Measurements from ENCODE around the gene PLXNA4.

Gene PLXNA4

GRCh38 chr7:132466367-132466766 lies 109.9 kb downstream of the PLXNA4 start:
- ChIA-PET POLR2A (no interaction called here), CTCF (no interaction called here)
- no peak overlapping the region for H3K4me3 ChIP-seq (ENCODE audit: low read depth, low read length)

GRCh38 chr7:132465516-132465915 lies 110.8 kb downstream of the PLXNA4 start:
- CTCF ChIA-PET = no interaction called here
- H3K4me1 ChIP-seq (ENCODE audit: control insufficient read depth, insufficient read depth, low read length) = no peaks in the 10 kb centered on the region
- H3K9me3 ChIP-seq (ENCODE audit: control insufficient read depth, insufficient read depth, low read depth, low read length) = no peaks in the 10 kb centered on the region
- H3K27ac ChIP-seq (ENCODE audit: extremely low read depth, low read depth, low read length) = no peak overlapping the region
- no peak for TF ChIP-seq ZBTB7A (tag by site-specific recombination; IDR thresholded peaks at IDR 0.05; ENCODE audit: low read depth)
- TF ChIP-seq ZNF621 (tag by site-specific recombination; IDR thresholded peaks at IDR 0.05) = no peak
- no peaks in the 10 kb centered on the region for H3K36me3 ChIP-seq (ENCODE audit: control insufficient read depth in 2 of 2, insufficient read depth in 1 of 2, low read length in 2 of 2)
- no peak overlapping the region for H3K4me3 ChIP-seq (ENCODE audit: low read depth, low read length)
- POLR2A ChIA-PET = no interaction called here

More at GRCh38 chr7:132466367-132466766, 109.9 kb downstream of the PLXNA4 start:
- TF ChIP-seq ZNF404 (tag by site-specific recombination; IDR thresholded peaks at IDR 0.05) (no peak), ZNF645 (tag by site-specific recombination; IDR thresholded peaks at IDR 0.05) (no peak), SP2 (tag by site-specific recombination; IDR thresholded peaks at IDR 0.05) (no peak), INSM2 (tag by site-specific recombination; IDR thresholded peaks at IDR 0.05) (no peak), ZNF621 (tag by site-specific recombination; IDR thresholded peaks at IDR 0.05) (no peak), ZNF791 (tag by site-specific recombination; IDR thresholded peaks at IDR 0.05) (no peak), ZNF747 (tag by site-specific recombination; IDR thresholded peaks at IDR 0.05) (no peak), ZNF501 (tag by site-specific recombination; IDR thresholded peaks at IDR 0.05) (no peak), ZNF654 (tag by site-specific recombination; IDR thresholded peaks at IDR 0.05; ENCODE audit: low read depth) (no peak), ZFP37 (tag by site-specific recombination; IDR thresholded peaks at IDR 0.05) (no peak), ZNF629 (tag by site-specific recombination; IDR thresholded peaks at IDR 0.05) (no peak), ZNF416 (tag by site-specific recombination; IDR thresholded peaks at IDR 0.05) (no peak)
- Histone ChIP-seq H3K9me3 (ENCODE audit: control insufficient read depth, insufficient read depth, low read depth, low read length) (no peaks in the 10 kb centered on the region), H3K27ac (ENCODE audit: extremely low read depth, low read depth, low read length) (no peak overlapping the region), H3K36me3 (ENCODE audit: control insufficient read depth in 2 of 2, insufficient read depth in 1 of 2, low read length in 2 of 2) (no peaks in the 10 kb centered on the region), H3K4me1 (ENCODE audit: control insufficient read depth, insufficient read depth, low read length) (no peaks in the 10 kb centered on the region; the same call in 1 of the 2 replicates)

GRCh38 chr7:132464740-132465139 lies 111.5 kb downstream of the PLXNA4 start:
- H3K4me1 ChIP-seq (ENCODE audit: control insufficient read depth, insufficient read depth, low read length) = no peaks in the 10 kb centered on the region
- POLR2A ChIA-PET = no interaction called here
- H3K9me3 ChIP-seq (ENCODE audit: control insufficient read depth, insufficient read depth, low read depth, low read length) = no peaks in the 10 kb centered on the region
- no peak overlapping the region for H3K27ac ChIP-seq (ENCODE audit: extremely low read depth, low read depth, low read length)
- no peak for TF ChIP-seq ZNF266 (tag by site-specific recombination; IDR thresholded peaks at IDR 0.05; ENCODE audit: low read depth)
- 0 out of 2 replicates have a peak, but pooled peaks have one; percentile 64 for TF ChIP-seq GLI4 (tag by site-specific recombination; IDR thresholded peaks at IDR 0.05)
- CTCF ChIA-PET = no interaction called here
- no peak overlapping the region for H3K4me3 ChIP-seq (ENCODE audit: low read depth, low read length)
- H3K36me3 ChIP-seq (ENCODE audit: control insufficient read depth in 2 of 2, insufficient read depth in 1 of 2, low read length in 2 of 2) = no peaks in the 10 kb centered on the region

- no peaks in the 10 kb centered on the region for H3K9me3 ChIP-seq (ENCODE audit: control insufficient read depth, insufficient read depth, low read depth, low read length)
- CTCF ChIA-PET = no interaction called here
- TF ChIP-seq ZNF521 (tag by site-specific recombination; IDR thresholded peaks at IDR 0.05) (no peak), ZNF221 (tag by site-specific recombination; IDR thresholded peaks at IDR 0.05; ENCODE audit: borderline replicate concordance) (no peak), ZNF704 (tag by site-specific recombination; IDR thresholded peaks at IDR 0.05) (no peak)
These were observed 112.3 kb downstream of the PLXNA4 start for GRCh38 chr7:132463922-132464321.

More at GRCh38 chr7:132463922-132464321, 112.3 kb downstream of the PLXNA4 start:
- POLR2A ChIA-PET = no interaction called here
- no peaks in the 10 kb centered on the region for H3K36me3 ChIP-seq (ENCODE audit: control insufficient read depth in 2 of 2, insufficient read depth in 1 of 2, low read length in 2 of 2)
- H3K27ac ChIP-seq (ENCODE audit: extremely low read depth, low read depth, low read length) = no peak overlapping the region
- H3K4me3 ChIP-seq (ENCODE audit: low read depth, low read length) = no peak overlapping the region
- H3K4me1 ChIP-seq (ENCODE audit: control insufficient read depth, insufficient read depth, low read length) = no peaks in the 10 kb centered on the region

Data from HEK293 (cell line).